GM23248 (cell line): Measurements from ENCODE around the gene RASSF8.

ENCODE experiments used
- EZH2 ChIP-seq: fragments of 200-600 bp; sonication (generic); IDR thresholded peaks from 2 replicates; pipeline ENCODE4 v1.6.1; 2018; ENCODE audit warnings: antibody characterized with exemption, mild to moderate bottlenecking; ENCODE audit not compliant: insufficient read depth, poor library complexity, severe bottlenecking
- EZH2phosphoT487 ChIP-seq: fragments of 200-600 bp; sonication (generic); IDR thresholded peaks from 2 replicates; pipeline ENCODE4 v1.6.1; 2018; ENCODE audit warnings: antibody characterized with exemption, moderate library complexity, mild to moderate bottlenecking, low read depth; ENCODE audit not compliant: insufficient read depth

- TF ChIP-seq EZH2 (no peak), EZH2phosphoT487 (no peak)
Measured at GRCh38 chr12:25935355-25936144, 22.9 kb upstream of the RASSF8 start.
